K562 (cell line): Measurements from ENCODE around the gene ADGRB2. TPM values are rescaled to one million over a fixed set of nuclear protein-coding genes. Genes with fewer than 3 reads are reported as not detected.

ENCODE experiments used
- ATAC-seq: fragments of 200-7000 bp; cut with Tn5 transposase; 3 replicates; pipeline ENCODE4 v1.9.1; 2020; ENCODE audit warnings: moderate library complexity
- BruUV-seq: library from RNA; stranded (reverse); fragments of 400-500 nt; replicated peaks from 2 replicates; lab custom pipeline; 2021; lab: Mats Ljungman, UMichigan
- CTCF ChIA-PET: fragments of 300-600 bp; formaldehyde crosslinking; extraction: SDS; loops from one replicate; lab custom pipeline; 2021; ENCODE audit warnings: low intra/inter-chr PET ratio; lab: Yijun Ruan, JAX
- POLR2A ChIA-PET: fragments of 300-600, 350-650 bp; sonication (Branson Sonifier 250); formaldehyde crosslinking; extraction: SDS; loops from one replicate; lab custom pipeline; 2021; ENCODE audit warnings: antibody characterized with exemption, inconsistent platforms; lab: Yijun Ruan, JAX
- DNase-seq, 4 experiments: peaks; one replicate each; pipeline versions ENCODE4 v3.0.0 to v3.0.0-alpha.2; 2011 to 2018; ENCODE audit warnings: low spot score in 3 of 4, mixed read lengths in 3 of 4; ENCODE audit errors: extremely low read depth in 1 of 4
- FAIRE-seq: peaks from 2 replicates; lab custom pipeline; 2011; peaks lifted over from hg19 to GRCh38; lab: Jason Lieb, UNC
- H2AFZ ChIP-seq: 2 replicates; pipeline ENCODE4 v1.6.0; 2011; ENCODE audit warnings: low read depth, low read length, control low read depth, inconsistent platforms
- H3K27ac ChIP-seq: fragments of 200-600 bp; 3 replicates; pipeline ENCODE4 v1.8.0; 2011; ENCODE audit warnings: low read depth, mild to moderate bottlenecking, control low read depth, inconsistent platforms, low read length, moderate library complexity, mixed read lengths; ENCODE audit errors: extremely low read depth
- H3K27me3 ChIP-seq, 2 experiments: fragments of 300-600 bp in 1 of 2; 2 replicates in 1 of 2; 3 replicates in 1 of 2; pipeline versions ENCODE4 v1.6.0 to v1.8.0; 2011; ENCODE audit warnings: inconsistent platforms in 2 of 2, low read length in 2 of 2, mild to moderate bottlenecking in 1 of 2, mixed read lengths in 1 of 2, moderate library complexity in 1 of 2; ENCODE audit not compliant: control insufficient read depth in 2 of 2, insufficient read depth in 2 of 2
- H3K36me3 ChIP-seq: fragments of 300-600 bp; 3 replicates; pipeline ENCODE4 v1.8.0; 2011; ENCODE audit warnings: mild to moderate bottlenecking, low read length, inconsistent platforms; ENCODE audit not compliant: control insufficient read depth, insufficient read depth
- H3K4me1 ChIP-seq, 2 experiments: fragments of 200-600 bp in 1 of 2; replicated peaks in 1 of 2; 2 replicates in 1 of 2; 3 replicates in 1 of 2; pipeline versions ENCODE4 v1.5.1 to v1.8.0; 2011; ENCODE audit warnings: inconsistent platforms in 2 of 2, low read length in 2 of 2, mild to moderate bottlenecking in 1 of 2, mixed read lengths in 1 of 2, moderate library complexity in 1 of 2; ENCODE audit not compliant: control insufficient read depth in 2 of 2, insufficient read depth in 2 of 2
- H3K4me2 ChIP-seq: 2 replicates; pipeline ENCODE4 v1.6.1; 2011; ENCODE audit warnings: low read length, control low read depth, inconsistent platforms, mixed read lengths; ENCODE audit not compliant: insufficient read depth
- H3K4me3 ChIP-seq: fragments of 200-600 bp; sonication (generic), shearing (Covaris generic); 2 replicates; pipeline ENCODE4 v1.5.1; 2016; ENCODE audit warnings: control low read depth, inconsistent platforms
- H3K79me2 ChIP-seq: fragments of 200-600 bp; 3 replicates; pipeline ENCODE4 v1.8.0; 2011; ENCODE audit warnings: low read length, inconsistent platforms; ENCODE audit not compliant: control insufficient read depth, insufficient read depth
- H3K9ac ChIP-seq, 2 experiments: 2 replicates each; pipeline versions ENCODE4 v1.6.0 to v1.6.1; 2011; ENCODE audit warnings: low read depth in 2 of 2, low read length in 2 of 2, control low read depth in 1 of 2, inconsistent platforms in 1 of 2, mild to moderate bottlenecking in 1 of 2, mixed read lengths in 1 of 2; ENCODE audit not compliant: insufficient read depth in 1 of 2
- H3K9me1 ChIP-seq: one replicate; pipeline ENCODE4 v1.6.0; 2011; ENCODE audit warnings: inconsistent platforms, mild to moderate bottlenecking, low read length, moderate library complexity; ENCODE audit not compliant: control insufficient read depth, insufficient read depth
- H3K9me3 ChIP-seq: replicated peaks from 2 replicates; pipeline ENCODE4 v1.5.1; 2011; ENCODE audit warnings: low read depth, low read length, inconsistent platforms; ENCODE audit not compliant: control insufficient read depth, insufficient read depth
- H4K20me1 ChIP-seq: replicated peaks from 2 replicates; pipeline ENCODE4 v1.6.1; 2011; ENCODE audit warnings: low read length, inconsistent platforms, mixed read lengths; ENCODE audit not compliant: control insufficient read depth, insufficient read depth
- CLOCK ChIP-seq: fragments of 250-450 bp; sonication (Bioruptor Pico); IDR thresholded peaks from 2 replicates; pipeline ENCODE4 v1.4.0; 2020; ENCODE audit warnings: mild to moderate bottlenecking, moderate library complexity, borderline replicate concordance
- FOXJ2 ChIP-seq: fragments of 200-800 bp; sonication (Bioruptor generic); IDR thresholded peaks from 2 replicates; pipeline ENCODE4 v1.6.1; 2016; ENCODE audit warnings: missing genetic modification characterization, missing compliant biosample characterization
- HMG20A ChIP-seq: fragments of 450-650 bp; formaldehyde crosslinking; conservative IDR thresholded peaks from 2 replicates; pipeline ENCODE4 v1.4.0; 2020; ENCODE audit warnings: mild to moderate bottlenecking, mixed read lengths
- MCM7 ChIP-seq, 2 experiments: fragments of 450-650 bp; IDR thresholded peaks; 2 replicates each; pipeline ENCODE4 v1.6.1; 2016 to 2018
- MEIS2 ChIP-seq: fragments of 450-650 bp; IDR thresholded peaks from 2 replicates; pipeline ENCODE4 v1.6.1; 2014; ENCODE audit warnings: mild to moderate bottlenecking; ENCODE audit not compliant: partially characterized antibody
- NFIC ChIP-seq: fragments of 450-650 bp; IDR thresholded peaks from 2 replicates; pipeline ENCODE4 v1.6.1; 2017; ENCODE audit warnings: mild to moderate bottlenecking, inconsistent platforms
- SMAD4 ChIP-seq: fragments of 250-450 bp; sonication (Bioruptor Pico); conservative IDR thresholded peaks from 2 replicates; pipeline ENCODE4 v1.8.0; 2021; ENCODE audit warnings: inconsistent platforms, mild to moderate bottlenecking, moderate library complexity
- SNRNP70 ChIP-seq: fragments of 200-400 bp; formaldehyde crosslinking; optimal IDR thresholded peaks from 2 replicates; pipeline ENCODE3; 2017; ENCODE audit warnings: low read depth, low read length
- SRSF3 ChIP-seq: fragments of 200-400 bp; formaldehyde crosslinking; IDR thresholded peaks from 2 replicates; pipeline ENCODE4 v1.6.1; 2016; ENCODE audit warnings: mild to moderate bottlenecking, low read length, moderate library complexity; ENCODE audit not compliant: insufficient read depth
- THAP12 ChIP-seq: fragments of 250-450 bp; sonication (Bioruptor Pico); IDR thresholded peaks from 2 replicates; pipeline ENCODE4 v1.9.0; 2021; ENCODE audit warnings: mild to moderate bottlenecking, inconsistent platforms
- ZMIZ1 ChIP-seq, 2 experiments: fragments of 150-350 bp in 1 of 2; IDR thresholded peaks; 2 replicates each; pipeline ENCODE4 v1.6.1; 2012 to 2016; ENCODE audit warnings: low read depth in 2 of 2, low read length in 2 of 2, mild to moderate bottlenecking in 1 of 2, moderate library complexity in 1 of 2
- ZNF431 ChIP-seq: sonication (generic); formaldehyde crosslinking; IDR thresholded peaks from 2 replicates; pipeline ENCODE4 v1.8.0; 2022; ENCODE audit warnings: mild to moderate bottlenecking, missing genetic modification reagents
- WGBS: fragments of 100-300 bp; shearing (Covaris generic); methylation state at CpG from one replicate; pipeline ENCODE4 v1.1.6; 2016; ENCODE audit warnings: low coverage, mixed read lengths; ENCODE audit not compliant: insufficient coverage; ENCODE audit errors: missing lambda C conversion rate; 5-methylcytosine and 5-hydroxymethylcytosine counted together
- in situ Hi-C: fragments of 300-500 bp; cut with MboI; formaldehyde crosslinking; loops from 4 replicates; pipeline ENCODE4 v1.15.0; 2018; ENCODE audit warnings: inconsistent platforms, mixed read lengths
- intact Hi-C: fragments of 100-400 bp; cut with micrococcal nuclease; formaldehyde crosslinking; loops from 2 replicates; pipeline ENCODE4 v1.14.2; 2022
- polyA plus RNA-seq, 8 experiments: library from polyadenylated mRNA; depleted of rRNA in 4 of 8; stranded (reverse) in 5 of 8; unstranded in 3 of 8; fragments of >200 nt; fragmentation: Nextera tagmentation in 2 of 8; fragmentation: Illumina TruSeq in 1 of 8; extraction: Ambion mirVana in 2 of 8; extraction: Trizol in 1 of 8; gene quantifications; 2 replicates each; pipeline versions ENCODE4 v1.2.1 to v1.2.3, GENCODE V29; 2011 to 2014; ENCODE audit warnings: inconsistent platforms in 1 of 8, missing spikeins in 1 of 8
- total RNA-seq, 7 experiments: library from RNA; depleted of rRNA in 6 of 7; stranded (reverse); fragments of >200 nt in 6 of 7; fragmentation: Illumina TruSeq in 2 of 7; extraction: Trizol in 2 of 7; gene quantifications; 2 replicates each; pipeline versions ENCODE4 v1.2.1 to v1.2.3, GENCODE V29; 2011 to 2021; ENCODE audit warnings: low replicate concordance in 1 of 7

ADGRB2 gene
- total and polyA plus RNA-seq, 9 of the 15 experiments (the other 6 are each of a cell fraction or from before 2014, with no cell fraction given): 0.04 to 0.23 (median 0.20) TPM; not detected in 2

GRCh38 chr1:31795801-31796621 lies 31.9 kb upstream of the ADGRB2 start:
- Histone ChIP-seq H2AFZ (no peak overlapping the region), H3K27me3 (peaks cover 36 to 74% of the 10 kb centered on the region in 2 experiments), H3K4me1 (peaks cover 8 to 28% of the 10 kb centered on the region in 2 experiments), H3K9ac (peak overlapping the region in 1 of 2 experiments; percentile 15; a peak in 2 of 4 replicates), H3K36me3 (no peaks in the 10 kb centered on the region), H3K9me1 (no peaks in the 10 kb centered on the region), H3K79me2 (no peaks in the 10 kb centered on the region), H3K27ac (no peak overlapping the region), H3K9me3 (no peaks in the 10 kb centered on the region), H3K4me2 (no peak overlapping the region), H3K4me3 (no peak overlapping the region), H4K20me1 (peaks cover 7% of the 10 kb centered on the region)
- in situ Hi-C loops (no loop called here), intact Hi-C loops (no loop called here)
- WGBS: 7% methylated on average over 13 of the region's 13 CpGs
- DNase-seq: peak; percentile 45 to 67 (median 50)
- POLR2A ChIA-PET: no interaction called here
- CTCF ChIA-PET: no interaction called here
- FAIRE-seq: peak; percentile 74
- ATAC-seq: peak; percentile 18; the same call in 2 of the 3 replicates
- no TSS peak for BruUV-seq
- peak; percentile 4 for TF ChIP-seq MEIS2
- no peak for TF ChIP-seq SNRNP70
- 0 out of 2 replicates have a peak, but pooled peaks have one; percentile 13 for TF ChIP-seq ZNF431 (CRISPR knock-in tag)
- TF ChIP-seq THAP12 (CRISPR knock-in tag): no peak
- TF ChIP-seq FOXJ2: no peak
- no peak for TF ChIP-seq ZMIZ1 (IDR thresholded peaks at IDR 0.05; ENCODE audit: low read depth in 2 of 2, low read length in 2 of 2)
- TF ChIP-seq MCM7 (IDR thresholded peaks at IDR 0.05): no peak
- TF ChIP-seq HMG20A (CRISPR knock-in tag): no peak
- TF ChIP-seq SMAD4: no peak
- TF ChIP-seq NFIC: peak; percentile 95
- no peak for TF ChIP-seq CLOCK (CRISPR knock-in tag)
- TF ChIP-seq SRSF3: no peak
